Measurements from ENCODE around the gene PCDH7. TPM values are rescaled to one million over a fixed set of nuclear protein-coding genes. Genes with fewer than 3 reads are reported as not detected.

Gene PCDH7
- total RNA-seq, 4 donors from 2014 or later: 221 to 356 (median 299) TPM

- TF ChIP-seq CTCF (IDR thresholded peaks at IDR 0.05) (peak; percentile 37 to 43 (median 41)), EP300 (IDR thresholded peaks at IDR 0.05) (no peak), POLR2A (IDR thresholded peaks at IDR 0.05; ENCODE audit: low read depth) (no peak), POLR2AphosphoS5 (IDR thresholded peaks at IDR 0.05) (no peak)
- no peak for DNase-seq (ENCODE audit: extremely low spot score)
- intact Hi-C loops (cut with DNase I): loop anchor here (5.0 to 10.0 kb wide), 2 partner anchors 326 to 383 kb away; no protein-coding TSS in a partner anchor
- 1% methylated on average over 30 of the region's 33 CpGs for WGBS
- peaks cover 0 to 5% (median 0%) of the 10 kb centered on the region in 4 donors for H3K9me3 ChIP-seq
- peak overlapping the region; percentile 66 to 84 (median 74) for H3K4me3 ChIP-seq
- no peaks in the 10 kb centered on the region for H3K36me3 ChIP-seq
- H3K4me1 ChIP-seq: peaks cover 16 to 46% (median 34%) of the 10 kb centered on the region in 4 donors
- H3K27ac ChIP-seq (replicated peaks in 1 of 4): peak overlapping the region; percentile 77 to 91 (median 84)
- peaks cover 0 to 31% (median 0%) of the 10 kb centered on the region in 4 donors for H3K27me3 ChIP-seq
These were observed 1.3 kb upstream of the PCDH7 start for GRCh38 chr4:30718641-30719453.

- Histone ChIP-seq H3K9me3 (peaks cover 0 to 5% (median 0%) of the 10 kb centered on the region in 4 donors), H3K27me3 (peaks cover 0 to 31% (median 0%) of the 10 kb centered on the region in 4 donors), H3K27ac (replicated peaks in 1 of 4) (peak overlapping the region; percentile 77 to 91 (median 84)), H3K4me3 (peak overlapping the region; percentile 66 to 84 (median 74)), H3K4me1 (peaks cover 16 to 46% (median 34%) of the 10 kb centered on the region in 4 donors), H3K36me3 (no peaks in the 10 kb centered on the region)
- TF ChIP-seq CTCF (IDR thresholded peaks at IDR 0.05) (no peak), POLR2AphosphoS5 (IDR thresholded peaks at IDR 0.05) (peak; percentile 45 to 80)
- DNase-seq (ENCODE audit: extremely low spot score): no peak
- intact Hi-C loops (cut with DNase I): loop anchor here (5.0 to 10.0 kb wide), 3 partner anchors 148 to 383 kb away; no protein-coding TSS in a partner anchor
- 0% methylated on average over 21 of the region's 42 CpGs for WGBS
These were observed 632 bp upstream of the PCDH7 start for GRCh38 chr4:30719454-30720020.

- H3K27ac ChIP-seq (replicated peaks in 1 of 4): peak overlapping the region; percentile 77 to 91 (median 84)
- no peaks in the 10 kb centered on the region for H3K36me3 ChIP-seq
- TF ChIP-seq POLR2A (IDR thresholded peaks at IDR 0.05; ENCODE audit: low read depth) (no peak), CTCF (IDR thresholded peaks at IDR 0.05) (no peak), EP300 (IDR thresholded peaks at IDR 0.05) (no peak), POLR2AphosphoS5 (IDR thresholded peaks at IDR 0.05) (no peak)
- H3K4me3 ChIP-seq: peak overlapping the region; percentile 66 to 84 (median 74)
- intact Hi-C loops (cut with DNase I): loop anchor here (5.0 kb wide), 1 partner anchor 147 kb away; no protein-coding TSS in a partner anchor
- H3K27me3 ChIP-seq: peaks cover 0 to 31% (median 0%) of the 10 kb centered on the region in 4 donors
- H3K9me3 ChIP-seq: peaks cover 0 to 5% (median 0%) of the 10 kb centered on the region in 4 donors
- H3K4me1 ChIP-seq: peaks cover 16 to 46% (median 34%) of the 10 kb centered on the region in 4 donors
- no peak for DNase-seq (ENCODE audit: extremely low spot score)
- WGBS: under 1% methylated on average over 29 of the region's 41 CpGs
These were observed 554 bp downstream of the PCDH7 start for GRCh38 chr4:30720661-30721184.

GRCh38 chr4:30721185-30722091 lies 1.3 kb downstream of the PCDH7 start:
- H3K27me3 ChIP-seq: peaks cover 0 to 31% (median 0%) of the 10 kb centered on the region in 4 donors
- no peaks in the 10 kb centered on the region for H3K36me3 ChIP-seq
- DNase-seq (ENCODE audit: extremely low spot score): no peak
- peaks cover 0 to 5% (median 0%) of the 10 kb centered on the region in 4 donors for H3K9me3 ChIP-seq
- H3K4me3 ChIP-seq: peak overlapping the region; percentile 66 to 84 (median 74)
- under 1% methylated on average over 30 of the region's 95 CpGs for WGBS
- intact Hi-C loops (cut with DNase I): loop anchor here (5.0 kb wide), 1 partner anchor 146 kb away; no protein-coding TSS in a partner anchor
- H3K27ac ChIP-seq (replicated peaks in 1 of 4): peak overlapping the region; percentile 77 to 91 (median 84)
- TF ChIP-seq EP300 (IDR thresholded peaks at IDR 0.05): no peak
- peak in 1 of 2 donors; percentile 17 for TF ChIP-seq POLR2AphosphoS5 (IDR thresholded peaks at IDR 0.05)
- no peak for TF ChIP-seq POLR2A (IDR thresholded peaks at IDR 0.05; ENCODE audit: low read depth)
- TF ChIP-seq CTCF (IDR thresholded peaks at IDR 0.05): peak; percentile 33 to 60 (median 43)
- peaks cover 16 to 46% (median 29%) of the 10 kb centered on the region in 4 donors for H3K4me1 ChIP-seq

All from esophagus muscularis mucosa (tissue), 4 donors.